H9 (cell line): ENCODE data around the gene VPS41. TPM values are rescaled to one million over a fixed set of nuclear protein-coding genes. Genes with fewer than 3 reads are reported as not detected.

Experiments used
- DNase-seq: peaks from one replicate; pipeline ENCODE4 v3.0.0-alpha.2; 2017
- H2AFZ ChIP-seq: one replicate; pipeline ENCODE4 v1.6.1; 2013; ENCODE audit warnings: mild to moderate bottlenecking, low read length, control low read depth, moderate library complexity
- H2AK5ac ChIP-seq: 2 replicates; pipeline ENCODE4 v1.6.1; 2013; ENCODE audit warnings: low read length, control low read depth, mixed read lengths; ENCODE audit not compliant: insufficient read length
- H2BK120ac ChIP-seq: one replicate; pipeline ENCODE4 v1.6.1; 2013; ENCODE audit warnings: low read depth, mild to moderate bottlenecking, low read length, control low read depth, inconsistent platforms; ENCODE audit not compliant: poor library complexity, severe bottlenecking
- H2BK12ac ChIP-seq: 2 replicates; pipeline ENCODE4 v1.6.1; 2013; ENCODE audit warnings: low read length, control low read depth, mixed read lengths, low read depth; ENCODE audit not compliant: insufficient read length
- H2BK15ac ChIP-seq: 2 replicates; pipeline ENCODE4 v1.6.1; 2013; ENCODE audit warnings: low read depth, low read length, control low read depth
- H2BK20ac ChIP-seq: one replicate; pipeline ENCODE4 v1.6.1; 2013; ENCODE audit warnings: low read depth, mild to moderate bottlenecking, low read length, control low read depth, inconsistent platforms; ENCODE audit not compliant: poor library complexity, severe bottlenecking
- H2BK5ac ChIP-seq: 2 replicates; pipeline ENCODE4 v1.6.1; 2013; ENCODE audit warnings: low read length, control low read depth, mixed read lengths; ENCODE audit not compliant: insufficient read length
- H3K14ac ChIP-seq: 2 replicates; pipeline ENCODE4 v1.6.1; 2013; ENCODE audit warnings: low read length, control low read depth; ENCODE audit not compliant: insufficient read depth
- H3K18ac ChIP-seq: 2 replicates; pipeline ENCODE4 v1.6.1; 2013; ENCODE audit warnings: low read depth, mild to moderate bottlenecking, mixed read lengths, low read length, control low read depth; ENCODE audit not compliant: insufficient read length
- H3K23ac ChIP-seq: 2 replicates; pipeline ENCODE4 v1.6.1; 2013; ENCODE audit warnings: low read length, control low read depth, mixed read lengths, low read depth; ENCODE audit not compliant: insufficient read length
- H3K23me2 ChIP-seq: 2 replicates; pipeline ENCODE4 v1.6.1; 2013; ENCODE audit warnings: low read depth, mild to moderate bottlenecking, mixed read lengths, low read length, control low read depth; ENCODE audit not compliant: insufficient read length, poor library complexity, severe bottlenecking
- H3K27ac ChIP-seq: 2 replicates; pipeline ENCODE4 v1.5.1; 2013; ENCODE audit warnings: low read length, control low read depth, mixed read lengths, low read depth; ENCODE audit not compliant: insufficient read length
- H3K27me3 ChIP-seq: 2 replicates; pipeline ENCODE4 v1.6.1; 2013; ENCODE audit warnings: low read length, control low read depth, inconsistent platforms; ENCODE audit not compliant: insufficient read depth
- H3K4ac ChIP-seq: 2 replicates; pipeline ENCODE4 v1.6.1; 2013; ENCODE audit warnings: low read depth, mild to moderate bottlenecking, control low read depth, inconsistent platforms, low read length, moderate library complexity
- H3K4me1 ChIP-seq: 2 replicates; pipeline ENCODE4 v1.6.1; 2013; ENCODE audit warnings: low read length, control low read depth, inconsistent platforms; ENCODE audit not compliant: insufficient read depth
- H3K4me2 ChIP-seq: 2 replicates; pipeline ENCODE4 v1.6.1; 2013; ENCODE audit warnings: low read length, control low read depth, mixed read lengths; ENCODE audit not compliant: insufficient read length, insufficient read depth
- H3K56ac ChIP-seq: 2 replicates; pipeline ENCODE4 v1.6.1; 2013; ENCODE audit warnings: low read depth, mild to moderate bottlenecking, mixed read lengths, low read length, control low read depth; ENCODE audit not compliant: insufficient read length
- H3K79me1 ChIP-seq: 2 replicates; pipeline ENCODE4 v1.6.1; 2013; ENCODE audit warnings: low read depth, mild to moderate bottlenecking, moderate library complexity, low read length, control low read depth, inconsistent platforms; ENCODE audit not compliant: insufficient read depth, poor library complexity, severe bottlenecking
- H3K79me2 ChIP-seq: 2 replicates; pipeline ENCODE4 v1.6.1; 2013; ENCODE audit warnings: low read length, control low read depth, inconsistent platforms; ENCODE audit not compliant: insufficient read depth
- H3K9ac ChIP-seq: 2 replicates; pipeline ENCODE4 v1.6.1; 2013; ENCODE audit warnings: low read length, control low read depth, mixed read lengths; ENCODE audit not compliant: insufficient read length; ENCODE audit errors: extremely low read depth
- H3K9me3 ChIP-seq: one replicate; pipeline ENCODE4 v1.6.1; 2013; ENCODE audit warnings: low read depth, low read length, inconsistent platforms; ENCODE audit not compliant: control insufficient read depth
- H3T11ph ChIP-seq: one replicate; pipeline ENCODE4 v1.6.1; 2013; ENCODE audit warnings: mild to moderate bottlenecking, low read length, control low read depth, inconsistent platforms
- H4K20me1 ChIP-seq: one replicate; pipeline ENCODE4 v1.6.1; 2013; ENCODE audit not compliant: control insufficient read depth, insufficient read length, insufficient read depth
- H4K5ac ChIP-seq: 2 replicates; pipeline ENCODE4 v1.6.1; 2013; ENCODE audit warnings: low read depth, mild to moderate bottlenecking, mixed read lengths, low read length, control low read depth; ENCODE audit not compliant: insufficient read length
- H4K8ac ChIP-seq: replicated peaks from 2 replicates; pipeline ENCODE4 v1.6.1; 2013; ENCODE audit warnings: low read length, control low read depth, mixed read lengths, low read depth; ENCODE audit not compliant: insufficient read length
- H4K91ac ChIP-seq: 2 replicates; pipeline ENCODE4 v1.6.1; 2013; ENCODE audit warnings: low read depth, mild to moderate bottlenecking, moderate library complexity, mixed read lengths, low read length, control low read depth; ENCODE audit not compliant: insufficient read length
- H3K27ac Mint-ChIP-seq, 3 experiments: 2 replicates in 2 of 3; 3 replicates in 1 of 3; pipeline ENCODE4 v1.8.0; 2020 to 2021; ENCODE audit warnings: mixed read lengths in 3 of 3, mild to moderate bottlenecking in 1 of 3, moderate library complexity in 1 of 3
- H3K27me3 Mint-ChIP-seq: 2 replicates; pipeline ENCODE4 v1.8.0; 2021; ENCODE audit warnings: low read depth, mild to moderate bottlenecking, moderate library complexity, mixed read lengths
- H3K36me3 Mint-ChIP-seq, 3 experiments: 2 replicates in 2 of 3; 3 replicates in 1 of 3; pipeline ENCODE4 v1.8.0; 2020 to 2021; ENCODE audit warnings: low read depth in 3 of 3, mixed read lengths in 3 of 3; ENCODE audit not compliant: insufficient read depth in 1 of 3
- H3K4me1 Mint-ChIP-seq, 2 experiments: 2 replicates each; pipeline ENCODE4 v1.8.0; 2020; ENCODE audit warnings: mixed read lengths in 2 of 2
- H3K4me3 Mint-ChIP-seq, 2 experiments: 2 replicates in 1 of 2; 3 replicates in 1 of 2; pipeline ENCODE4 v1.8.0; 2020 to 2021; ENCODE audit warnings: mild to moderate bottlenecking in 2 of 2, mixed read lengths in 2 of 2, moderate library complexity in 1 of 2
- H3K9me3 Mint-ChIP-seq, 2 experiments: 2 replicates in 1 of 2; 3 replicates in 1 of 2; pipeline ENCODE4 v1.8.0; 2020; ENCODE audit warnings: mild to moderate bottlenecking in 2 of 2, mixed read lengths in 2 of 2, moderate library complexity in 1 of 2
- WGBS: extraction: QIAGEN DNeasy Blood & Tissue Kit; methylation state at CpG from one replicate; pipeline ENCODE4 v1.1.7; 2013; ENCODE audit warnings: missing lambda C conversion rate, low lambda C conversion rate, mixed read lengths; ENCODE audit not compliant: insufficient read length; ENCODE audit errors: extremely low coverage; 5-methylcytosine and 5-hydroxymethylcytosine counted together
- total RNA-seq: library from RNA; stranded (reverse); gene quantifications from 2 replicates; pipeline ENCODE4 v1.2.1, GENCODE V29; 2021
- TF ChIP-seq, protein P1 (sequence below): fragments of 200-600 bp; sonication (generic); conservative IDR thresholded peaks from 3 replicates; pipeline ENCODE4 v1.8.0; 2021; ENCODE audit warnings: antibody characterized with exemption, mild to moderate bottlenecking

Gene VPS41
- total RNA-seq, 1 experiment from 2014 or later, result 49.3 TPM

DNA sequence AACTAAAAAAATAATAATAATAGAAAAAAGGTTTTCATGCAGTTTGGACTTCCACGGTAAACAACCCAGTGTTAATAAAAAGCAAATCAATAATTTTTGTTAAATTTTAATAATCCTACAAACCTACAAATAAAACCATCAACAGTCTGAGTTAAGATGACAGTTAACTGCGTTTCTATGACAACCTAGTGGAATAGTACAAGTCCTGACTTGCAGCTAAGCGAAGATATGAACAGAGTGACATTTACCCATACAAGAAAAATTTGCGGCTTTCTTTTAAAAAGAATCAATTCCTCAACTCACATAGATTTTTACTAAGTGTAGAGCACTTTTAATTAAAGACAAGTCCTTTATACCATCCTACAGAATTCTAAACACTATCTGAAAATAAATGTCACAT, 35.6 kb downstream of the VPS41 start:
- no peaks in the 10 kb centered on the region for H3K9me3 Mint-ChIP-seq
- no CpG with 5 or more reads among the region's 4 CpGs for WGBS

More for the DNA sequence above, 35.6 kb downstream of the VPS41 start:
- H3K4me1 Mint-ChIP-seq, result peaks cover 7 to 12% of the 10 kb centered on the region in 2 experiments; a peak in 3 of 4 replicates
- H2BK12ac ChIP-seq, result no peak overlapping the region
- TF ChIP-seq, protein P1, sequence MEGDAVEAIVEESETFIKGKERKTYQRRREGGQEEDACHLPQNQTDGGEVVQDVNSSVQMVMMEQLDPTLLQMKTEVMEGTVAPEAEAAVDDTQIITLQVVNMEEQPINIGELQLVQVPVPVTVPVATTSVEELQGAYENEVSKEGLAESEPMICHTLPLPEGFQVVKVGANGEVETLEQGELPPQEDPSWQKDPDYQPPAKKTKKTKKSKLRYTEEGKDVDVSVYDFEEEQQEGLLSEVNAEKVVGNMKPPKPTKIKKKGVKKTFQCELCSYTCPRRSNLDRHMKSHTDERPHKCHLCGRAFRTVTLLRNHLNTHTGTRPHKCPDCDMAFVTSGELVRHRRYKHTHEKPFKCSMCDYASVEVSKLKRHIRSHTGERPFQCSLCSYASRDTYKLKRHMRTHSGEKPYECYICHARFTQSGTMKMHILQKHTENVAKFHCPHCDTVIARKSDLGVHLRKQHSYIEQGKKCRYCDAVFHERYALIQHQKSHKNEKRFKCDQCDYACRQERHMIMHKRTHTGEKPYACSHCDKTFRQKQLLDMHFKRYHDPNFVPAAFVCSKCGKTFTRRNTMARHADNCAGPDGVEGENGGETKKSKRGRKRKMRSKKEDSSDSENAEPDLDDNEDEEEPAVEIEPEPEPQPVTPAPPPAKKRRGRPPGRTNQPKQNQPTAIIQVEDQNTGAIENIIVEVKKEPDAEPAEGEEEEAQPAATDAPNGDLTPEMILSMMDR, result no peak
- no peaks in the 10 kb centered on the region for H3K27me3 Mint-ChIP-seq
- no peaks in the 10 kb centered on the region for H4K20me1 ChIP-seq
- no peak overlapping the region for H2AFZ ChIP-seq
- H3K14ac ChIP-seq, result no peak overlapping the region
- H3K23me2 ChIP-seq, result no peaks in the 10 kb centered on the region
- H2BK15ac ChIP-seq, result no peak overlapping the region
- H3K4ac ChIP-seq, result no peak overlapping the region
- DNase-seq, result no peak
- H3T11ph ChIP-seq, result no peak overlapping the region
- peaks cover 0 to 6% (median 4%) of the 10 kb centered on the region in 3 experiments; a peak in 2 of 7 replicates for H3K36me3 Mint-ChIP-seq
- no peak overlapping the region for H4K8ac ChIP-seq
- no peaks in the 10 kb centered on the region for H3K4me1 ChIP-seq
- H3K18ac ChIP-seq, result no peak overlapping the region
- H2BK120ac ChIP-seq, result no peak overlapping the region
- no peak overlapping the region for H3K23ac ChIP-seq
- H2BK5ac ChIP-seq, result no peak overlapping the region
- H3K79me1 ChIP-seq, result no peaks in the 10 kb centered on the region
- no peak overlapping the region for H3K27ac ChIP-seq
- no peak overlapping the region for H2BK20ac ChIP-seq
- H3K4me2 ChIP-seq, result no peak overlapping the region
- H3K56ac ChIP-seq, result no peak overlapping the region
- H3K27me3 ChIP-seq, result no peaks in the 10 kb centered on the region
- H3K9ac ChIP-seq, result no peak overlapping the region
- no peak overlapping the region for H3K27ac Mint-ChIP-seq
- H3K79me2 ChIP-seq, result no peaks in the 10 kb centered on the region; the same call in 1 of the 2 replicates
- H4K5ac ChIP-seq, result no peak overlapping the region
- no peak overlapping the region for H3K4me3 Mint-ChIP-seq
- no peak overlapping the region for H4K91ac ChIP-seq
- no peak overlapping the region for H2AK5ac ChIP-seq
- H3K9me3 ChIP-seq, result no peaks in the 10 kb centered on the region
